ENCODE results near the gene ADPRHL1. TPM values are rescaled to one million over a fixed set of nuclear protein-coding genes. Genes with fewer than 3 reads are reported as not detected.

The ADPRHL1 gene
- total and polyA plus RNA-seq, 2 donors (not counting 3 experiments of a cell fraction or from before 2014, with no cell fraction given) = 0.52 to 0.97 TPM

GRCh38 chr13:113420833-113421600 is 32.3 kb downstream of the ADPRHL1 start:
- Histone ChIP-seq H2AFZ (ENCODE audit: low read depth, low read length) (no peak overlapping the region), H3K4me3 (replicated peaks in 1 of 3; ENCODE audit: insufficient read depth in 1 of 3, low read depth in 1 of 3, low read length in 3 of 3) (no peak overlapping the region), H3K79me2 (ENCODE audit: control insufficient read depth, insufficient read depth, low read length) (no peaks in the 10 kb centered on the region), H3K4me2 (ENCODE audit: insufficient read depth, low read length) (no peak overlapping the region), H3K4me1 (ENCODE audit: control insufficient read depth, extremely low read depth, insufficient read depth, low read length) (no peaks in the 10 kb centered on the region), H3K27ac (ENCODE audit: insufficient read depth, low read depth, low read length) (no peak overlapping the region), H3K36me3 (ENCODE audit: control insufficient read depth in 2 of 2, extremely low read depth in 1 of 2, insufficient read depth in 2 of 2, low read length in 2 of 2) (no peaks in the 10 kb centered on the region), H3K9me1 (replicated peaks; ENCODE audit: control insufficient read depth, extremely low read depth, insufficient read depth, low read length) (no peaks in the 10 kb centered on the region), H3K9ac (replicated peaks; ENCODE audit: extremely low read depth, insufficient read depth, low read length) (no peak overlapping the region), H3K9me3 (replicated peaks; ENCODE audit: control insufficient read depth, insufficient read depth, low read length) (no peaks in the 10 kb centered on the region), H3K27me3 (ENCODE audit: control insufficient read depth in 2 of 2, insufficient read depth in 2 of 2, low read length in 2 of 2) (no peaks in the 10 kb centered on the region), H4K20me1 (replicated peaks; ENCODE audit: control insufficient read depth, extremely low read depth, insufficient read depth, low read length) (no peaks in the 10 kb centered on the region)
- BruUV-seq (replicated peaks) = no TSS peak
- POLR2A ChIA-PET = no interaction called here
- CTCF ChIA-PET = no interaction called here
- TF ChIP-seq FOS (IDR thresholded peaks at IDR 0.05; ENCODE audit: borderline replicate concordance, insufficient read depth, low read length) = no peak
- TF ChIP-seq EZH2 (IDR thresholded peaks at IDR 0.05; ENCODE audit: borderline replicate concordance, low read depth, low read length, severe bottlenecking) = no peak
- no peak for TF ChIP-seq MYC (IDR thresholded peaks at IDR 0.05; ENCODE audit: low read depth, low read length)
- no peak for TF ChIP-seq GATA2 (IDR thresholded peaks at IDR 0.05; ENCODE audit: insufficient read depth, insufficient read length, low read depth, low read length)
- TF ChIP-seq, protein P1, sequence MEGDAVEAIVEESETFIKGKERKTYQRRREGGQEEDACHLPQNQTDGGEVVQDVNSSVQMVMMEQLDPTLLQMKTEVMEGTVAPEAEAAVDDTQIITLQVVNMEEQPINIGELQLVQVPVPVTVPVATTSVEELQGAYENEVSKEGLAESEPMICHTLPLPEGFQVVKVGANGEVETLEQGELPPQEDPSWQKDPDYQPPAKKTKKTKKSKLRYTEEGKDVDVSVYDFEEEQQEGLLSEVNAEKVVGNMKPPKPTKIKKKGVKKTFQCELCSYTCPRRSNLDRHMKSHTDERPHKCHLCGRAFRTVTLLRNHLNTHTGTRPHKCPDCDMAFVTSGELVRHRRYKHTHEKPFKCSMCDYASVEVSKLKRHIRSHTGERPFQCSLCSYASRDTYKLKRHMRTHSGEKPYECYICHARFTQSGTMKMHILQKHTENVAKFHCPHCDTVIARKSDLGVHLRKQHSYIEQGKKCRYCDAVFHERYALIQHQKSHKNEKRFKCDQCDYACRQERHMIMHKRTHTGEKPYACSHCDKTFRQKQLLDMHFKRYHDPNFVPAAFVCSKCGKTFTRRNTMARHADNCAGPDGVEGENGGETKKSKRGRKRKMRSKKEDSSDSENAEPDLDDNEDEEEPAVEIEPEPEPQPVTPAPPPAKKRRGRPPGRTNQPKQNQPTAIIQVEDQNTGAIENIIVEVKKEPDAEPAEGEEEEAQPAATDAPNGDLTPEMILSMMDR (IDR thresholded peaks at IDR 0.05; ENCODE audit: extremely low read depth in 1 of 2, insufficient read depth in 1 of 2, low read depth in 1 of 2, low read length in 2 of 2) = no peak
- no peak for TF ChIP-seq POLR2AphosphoS5 (IDR thresholded peaks at IDR 0.05; ENCODE audit: insufficient read depth, low read depth, low read length)
- TF ChIP-seq, protein P2, sequence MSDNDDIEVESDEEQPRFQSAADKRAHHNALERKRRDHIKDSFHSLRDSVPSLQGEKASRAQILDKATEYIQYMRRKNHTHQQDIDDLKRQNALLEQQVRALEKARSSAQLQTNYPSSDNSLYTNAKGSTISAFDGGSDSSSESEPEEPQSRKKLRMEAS (IDR thresholded peaks at IDR 0.05; ENCODE audit: insufficient read depth, insufficient read length) = no peak
- TF ChIP-seq POLR2A (IDR thresholded peaks at IDR 0.05; ENCODE audit: low read depth, low read length) = no peak
- no peak for TF ChIP-seq JUN (IDR thresholded peaks at IDR 0.05; ENCODE audit: borderline replicate concordance, insufficient read depth, insufficient read length, low read depth)
- FAIRE-seq (no peak), DNase-seq (ENCODE audit: low read depth, low spot score) (no peak)
- dilution Hi-C loops (cut with MboI; ENCODE audit: extremely low pct_ligation_motif_present, low sequenced_read_pairs) (no loop called here), intact Hi-C loops (cut with micrococcal nuclease) (no loop called here)

Data from endothelial cell of umbilical vein (primary cell).